Activated T-cell treated with anti-CD3 and anti-CD28 coated beads, Interleukin-2, amount 50 U/mL, for 72 hours (primary cell): ENCODE data around the gene CRIP3. TPM values are rescaled to one million over a fixed set of nuclear protein-coding genes. Genes with fewer than 3 reads are reported as not detected.

Source experiments
- ATAC-seq, 2 donors: fragments of 150-1000 bp; cut with Tn5 transposase; replicated peaks in 1 of 2; 2 replicates each; pipeline ENCODE4 v1.10.0; 2021; ENCODE audit warnings: moderate library complexity in 2 of 2, mild to moderate bottlenecking in 1 of 2
- DNase-seq, 2 donors: peaks; one replicate each; pipeline ENCODE4 v3.0.0; 2021 to 2022; ENCODE audit warnings: mixed read lengths in 1 of 2
- H3K27ac Mint-ChIP-seq: one replicate; pipeline ENCODE4 v1.8.0; 2022; ENCODE audit warnings: mild to moderate bottlenecking, moderate library complexity, mixed read lengths
- H3K27me3 Mint-ChIP-seq: one replicate; pipeline ENCODE4 v1.8.0; 2022; ENCODE audit warnings: low read depth, mixed read lengths
- H3K36me3 Mint-ChIP-seq, 2 donors: one replicate each; pipeline ENCODE4 v1.8.0; 2022; ENCODE audit warnings: mixed read lengths in 2 of 2, mild to moderate bottlenecking in 1 of 2; ENCODE audit not compliant: insufficient read depth in 2 of 2
- H3K4me1 Mint-ChIP-seq: one replicate; pipeline ENCODE4 v1.8.0; 2022; ENCODE audit warnings: low read depth, mixed read lengths
- H3K4me3 Mint-ChIP-seq, 2 donors: one replicate each; pipeline ENCODE4 v1.8.0; 2022; ENCODE audit warnings: mild to moderate bottlenecking in 2 of 2, mixed read lengths in 2 of 2, moderate library complexity in 2 of 2
- H3K9me3 Mint-ChIP-seq, 2 donors: one replicate each; pipeline ENCODE4 v1.8.0; 2022; ENCODE audit warnings: mixed read lengths in 2 of 2
- total RNA-seq, 2 donors: library from RNA; stranded (reverse); gene quantifications; one replicate each; pipeline ENCODE4 v1.2.3, GENCODE V29; 2022

CRIP3 gene
- total RNA-seq, 2 donors from 2014 or later: 0.82 to 0.90 TPM

DNA sequence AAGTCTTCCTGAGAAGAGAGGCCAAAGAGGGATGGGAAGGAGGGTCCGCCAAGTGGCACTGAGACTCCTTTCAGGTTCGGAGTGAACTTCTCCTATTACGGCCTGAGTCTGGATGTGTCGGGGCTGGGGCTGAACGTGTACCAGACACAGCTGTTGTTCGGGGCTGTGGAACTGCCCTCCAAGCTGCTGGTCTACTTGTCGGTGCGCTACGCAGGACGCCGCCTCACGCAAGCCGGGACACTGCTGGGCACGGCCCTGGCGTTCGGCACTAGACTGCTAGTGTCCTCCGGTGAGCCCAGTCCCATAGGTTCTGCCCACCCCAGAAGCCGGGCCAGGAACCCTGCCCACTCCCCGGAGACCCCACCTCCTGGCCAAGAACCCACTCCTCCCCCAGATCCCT, 6.5 kb downstream of the CRIP3 start:
- no peaks in the 10 kb centered on the region for H3K4me1 Mint-ChIP-seq
- H3K27ac Mint-ChIP-seq: no peak overlapping the region
- no peak for ATAC-seq
- H3K36me3 Mint-ChIP-seq: no peaks in the 10 kb centered on the region
- DNase-seq: no peak
- no peak overlapping the region for H3K4me3 Mint-ChIP-seq
- H3K27me3 Mint-ChIP-seq: peaks cover 6% of the 10 kb centered on the region
- no peaks in the 10 kb centered on the region for H3K9me3 Mint-ChIP-seq

DNA sequence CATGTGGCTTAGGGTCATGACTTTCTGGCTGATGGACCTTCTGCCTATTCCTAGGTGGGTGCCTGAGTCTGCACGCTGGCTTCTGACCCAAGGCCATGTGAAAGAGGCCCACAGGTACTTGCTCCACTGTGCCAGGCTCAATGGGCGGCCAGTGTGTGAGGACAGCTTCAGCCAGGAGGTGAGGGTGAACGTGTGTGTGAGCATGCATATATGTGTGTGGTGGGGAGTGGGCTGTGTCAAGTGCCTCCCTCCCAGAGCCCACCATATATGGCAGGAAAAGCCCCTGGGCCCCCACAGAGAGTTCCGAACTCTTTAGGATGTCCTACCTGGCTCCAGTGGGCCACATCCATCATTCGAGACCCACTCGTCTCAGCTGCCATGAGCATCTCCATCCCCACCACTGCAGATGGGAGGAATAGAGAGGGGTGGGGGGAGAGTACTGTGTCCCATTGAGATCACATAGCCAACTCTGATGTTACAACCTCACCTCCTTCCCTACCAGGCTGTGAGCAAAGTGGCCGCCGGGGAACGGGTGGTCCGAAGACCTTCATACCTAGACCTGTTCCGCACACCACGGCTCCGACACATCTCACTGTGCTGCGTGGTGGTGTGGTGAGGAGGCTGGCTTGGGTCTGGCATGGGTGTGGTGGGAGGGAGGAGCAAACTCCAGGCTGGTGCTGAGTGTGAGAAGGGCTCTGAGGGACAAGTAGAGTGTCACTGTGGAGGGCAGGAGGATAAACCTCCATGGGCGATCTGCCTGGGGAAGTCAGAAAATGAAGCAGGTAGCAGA, 7.3 kb downstream of the CRIP3 start:
- Mint-ChIP-seq H3K36me3 (no peaks in the 10 kb centered on the region), H3K4me3 (no peak overlapping the region), H3K4me1 (no peaks in the 10 kb centered on the region), H3K27me3 (peaks cover 6% of the 10 kb centered on the region), H3K9me3 (no peaks in the 10 kb centered on the region), H3K27ac (no peak overlapping the region)
- no peak for ATAC-seq
- DNase-seq: no peak

DNA sequence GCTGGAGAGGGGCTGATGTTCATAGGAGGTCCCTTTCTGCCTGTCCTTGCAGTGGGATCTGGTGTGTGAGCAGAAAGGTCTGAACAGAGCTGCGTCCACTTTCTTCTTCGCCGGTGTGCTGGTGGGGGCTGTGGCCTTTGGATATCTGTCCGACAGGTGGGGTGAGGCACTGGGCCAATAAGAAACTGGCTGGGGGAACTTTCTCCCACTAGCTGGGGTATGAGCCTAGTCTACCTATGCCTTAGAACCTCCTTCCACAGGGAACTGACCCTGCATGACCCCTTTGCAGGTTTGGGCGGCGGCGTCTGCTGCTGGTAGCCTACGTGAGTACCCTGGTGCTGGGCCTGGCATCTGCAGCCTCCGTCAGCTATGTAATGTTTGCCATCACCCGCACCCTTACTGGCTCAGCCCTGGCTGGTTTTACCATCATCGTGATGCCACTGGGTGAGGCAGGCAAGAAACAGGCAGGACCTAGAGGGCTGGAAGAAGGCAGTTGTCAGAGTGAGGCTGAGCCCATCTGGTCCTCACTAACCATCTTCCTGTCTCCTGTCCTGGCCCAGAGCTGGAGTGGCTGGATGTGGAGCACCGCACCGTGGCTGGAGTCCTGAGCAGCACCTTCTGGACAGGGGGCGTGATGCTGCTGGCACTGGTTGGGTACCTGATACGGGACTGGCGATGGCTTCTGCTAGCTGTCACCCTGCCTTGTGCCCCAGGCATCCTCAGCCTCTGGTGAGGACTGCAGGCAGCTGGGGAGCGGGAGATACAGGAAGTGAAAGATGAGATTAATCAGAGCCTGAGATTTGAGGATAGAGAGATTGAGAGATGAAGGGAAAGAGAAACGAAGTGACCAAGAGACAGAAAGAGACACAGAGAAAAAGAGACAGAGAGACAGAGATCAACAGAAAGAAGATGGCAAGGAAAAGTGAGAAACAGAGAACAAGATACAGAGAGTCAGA, 9.0 kb downstream of the CRIP3 start:
- Mint-ChIP-seq H3K27ac (no peak overlapping the region), H3K4me1 (no peaks in the 10 kb centered on the region), H3K9me3 (no peaks in the 10 kb centered on the region), H3K27me3 (peaks cover 6% of the 10 kb centered on the region), H3K36me3 (no peaks in the 10 kb centered on the region), H3K4me3 (no peak overlapping the region)
- ATAC-seq: no peak
- no peak for DNase-seq

DNA sequence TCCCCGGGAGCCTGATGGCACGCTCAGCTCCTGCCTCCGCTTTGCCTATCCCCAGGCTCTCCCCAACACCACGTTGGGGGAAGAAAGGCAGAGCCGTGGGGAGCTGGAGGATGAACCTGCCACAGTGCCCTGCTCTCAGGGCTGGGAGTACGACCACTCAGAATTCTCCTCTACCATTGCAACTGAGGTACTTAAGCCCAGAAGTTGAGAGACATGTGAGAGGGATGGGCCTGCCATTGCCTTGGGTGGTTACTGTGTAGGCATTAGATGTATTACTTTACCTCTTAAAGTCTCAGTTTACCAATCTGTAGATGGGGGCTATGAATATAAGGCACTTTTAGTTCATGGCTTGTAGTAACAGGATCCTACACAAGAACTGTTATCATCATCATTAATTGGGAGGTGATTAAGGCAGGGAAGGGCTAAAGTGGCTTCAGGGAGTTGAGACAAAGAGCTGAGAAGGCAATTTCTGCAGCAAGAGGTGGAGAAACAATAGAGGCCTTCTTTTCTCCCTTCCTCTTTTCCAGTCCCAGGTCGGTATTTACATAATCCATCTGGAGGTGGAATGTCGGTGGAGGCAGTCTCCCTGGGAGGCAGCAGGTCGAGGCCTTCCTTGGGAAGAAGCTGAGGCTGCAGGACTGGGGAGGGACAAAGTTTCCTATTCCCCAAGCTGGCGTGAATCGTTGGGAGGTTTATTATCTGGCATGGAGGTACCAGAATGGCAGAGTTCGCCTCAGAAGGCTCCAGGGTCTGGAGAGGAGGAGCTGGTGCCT, 9.9 kb downstream of the CRIP3 start:
- Mint-ChIP-seq H3K9me3 (no peaks in the 10 kb centered on the region), H3K4me3 (no peak overlapping the region), H3K27ac (no peak overlapping the region), H3K36me3 (no peaks in the 10 kb centered on the region), H3K4me1 (no peaks in the 10 kb centered on the region), H3K27me3 (peaks cover 6% of the 10 kb centered on the region)
- ATAC-seq (no peak), DNase-seq (no peak)

DNA sequence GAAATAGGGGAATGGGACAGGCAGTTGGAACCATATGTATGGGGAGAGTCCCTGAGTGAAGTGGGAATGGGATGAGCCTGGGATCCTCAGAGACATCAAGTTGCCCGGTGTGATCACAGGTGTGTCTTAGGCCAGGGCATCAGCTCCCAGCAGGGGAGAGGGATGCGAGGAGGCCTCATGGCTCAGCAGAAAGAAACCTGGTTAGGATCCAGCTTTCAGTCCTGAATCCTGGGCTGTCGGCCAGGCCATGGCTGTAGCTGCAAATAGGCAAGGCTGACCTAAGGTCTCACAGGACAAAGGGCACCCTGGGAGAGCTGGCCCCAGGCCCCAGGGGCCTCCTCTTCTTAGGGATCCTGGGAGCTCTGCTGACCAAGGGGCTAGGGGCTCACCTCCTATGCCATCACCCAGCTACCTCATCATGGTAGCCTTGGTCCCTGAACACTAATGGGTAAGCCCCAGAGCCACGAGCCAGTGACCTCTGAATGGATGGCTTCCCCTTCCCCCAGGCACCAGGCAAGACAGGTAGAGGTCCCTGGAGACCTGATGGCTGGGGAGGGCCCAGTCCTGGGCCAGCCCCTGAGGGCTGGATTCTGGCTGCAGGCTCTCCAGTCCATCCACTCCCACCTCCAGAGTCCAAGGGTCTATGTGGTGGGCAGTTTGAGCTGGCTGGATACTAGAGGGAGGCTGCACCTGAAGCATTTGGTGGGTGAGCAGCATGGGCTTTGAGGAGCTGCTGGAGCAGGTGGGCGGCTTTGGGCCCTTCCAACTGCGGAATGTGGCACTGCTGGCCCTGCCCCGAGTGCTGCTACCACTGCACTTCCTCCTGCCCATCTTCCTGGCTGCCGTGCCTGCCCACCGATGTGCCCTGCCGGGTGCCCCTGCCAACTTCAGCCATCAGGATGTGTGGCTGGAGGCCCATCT, 10.7 kb downstream of the CRIP3 start, which contains the start of gene SLC22A7:
TSS of gene SLC22A7 (plus strand) at position 617 of the 921 bp plus-strand sequence. CDS start at position 716, 99 bp downstream.
- Mint-ChIP-seq H3K4me1 (no peaks in the 10 kb centered on the region), H3K9me3 (no peaks in the 10 kb centered on the region), H3K4me3 (no peak within 1 kb of the TSS), H3K27me3 (peaks cover 6% of the 10 kb centered on the region), H3K27ac (no peak within 1 kb of the TSS), H3K36me3 (no peaks in the 10 kb centered on the region)
- DNase-seq (no peak), ATAC-seq (no peak)

DNA sequence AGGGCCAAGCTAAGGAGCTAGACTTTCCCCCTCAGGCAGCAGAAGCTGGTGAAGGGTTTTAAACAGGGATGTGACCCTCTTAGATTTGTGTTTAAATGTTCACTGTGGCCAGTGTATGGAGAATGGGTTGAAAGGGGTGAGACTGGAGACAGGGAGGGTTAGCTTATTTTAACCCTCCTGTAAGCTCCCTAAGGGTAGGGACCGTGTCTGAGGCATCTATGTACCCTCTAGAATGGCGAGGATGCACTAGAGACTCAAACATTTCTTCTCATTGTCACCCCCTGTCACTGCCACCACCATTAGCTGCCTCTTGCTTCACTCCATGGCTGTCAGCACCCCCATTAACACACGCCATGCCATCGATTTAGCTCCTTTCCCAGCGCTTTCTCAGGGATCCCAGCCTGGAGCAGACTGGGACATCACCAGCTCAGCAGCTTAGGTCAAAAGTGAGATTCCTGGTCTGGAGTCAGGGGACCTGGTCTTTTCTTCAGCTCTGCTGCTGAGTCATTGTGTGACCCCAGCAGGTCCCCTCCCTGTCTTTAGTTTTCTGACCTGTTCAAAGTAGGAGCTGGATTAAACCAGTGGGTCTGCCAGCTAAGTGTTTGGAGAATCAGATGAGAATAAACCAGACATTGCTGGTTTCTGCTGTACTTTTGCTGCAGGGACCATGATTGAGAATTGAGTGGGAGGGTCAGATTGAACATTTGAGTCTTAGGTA, 11.7 kb downstream of the CRIP3 start:
- H3K27ac Mint-ChIP-seq: no peak overlapping the region
- H3K36me3 Mint-ChIP-seq: no peaks in the 10 kb centered on the region
- H3K4me1 Mint-ChIP-seq: no peaks in the 10 kb centered on the region
- ATAC-seq (no peak), DNase-seq (no peak)
- no peak overlapping the region for H3K4me3 Mint-ChIP-seq
- H3K9me3 Mint-ChIP-seq: no peaks in the 10 kb centered on the region
- peaks cover 6% of the 10 kb centered on the region for H3K27me3 Mint-ChIP-seq

DNA sequence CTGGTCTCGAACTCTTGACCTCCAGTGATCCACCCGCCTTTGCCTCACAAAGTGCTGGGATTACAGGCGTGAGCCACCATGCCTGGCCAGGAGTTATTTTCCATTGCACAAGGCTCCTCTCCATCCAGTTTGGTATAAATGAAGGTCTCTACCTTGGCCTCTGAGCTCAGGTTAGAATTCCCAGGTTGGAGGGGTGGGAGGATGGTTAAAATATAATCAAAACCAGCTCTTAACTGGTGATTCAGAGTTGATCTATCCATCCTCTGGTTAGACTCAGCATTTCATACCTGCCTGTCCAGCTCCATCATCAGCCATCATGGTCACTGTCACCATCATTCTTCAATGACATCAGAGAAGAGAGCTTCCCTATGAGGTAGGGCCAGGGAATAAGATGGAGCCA, 13.2 kb downstream of the CRIP3 start:
- ATAC-seq: no peak
- Mint-ChIP-seq H3K4me1 (no peaks in the 10 kb centered on the region), H3K27ac (no peak overlapping the region), H3K4me3 (no peak overlapping the region), H3K36me3 (no peaks in the 10 kb centered on the region), H3K27me3 (peaks cover 6% of the 10 kb centered on the region), H3K9me3 (no peaks in the 10 kb centered on the region)
- DNase-seq: no peak

DNA sequence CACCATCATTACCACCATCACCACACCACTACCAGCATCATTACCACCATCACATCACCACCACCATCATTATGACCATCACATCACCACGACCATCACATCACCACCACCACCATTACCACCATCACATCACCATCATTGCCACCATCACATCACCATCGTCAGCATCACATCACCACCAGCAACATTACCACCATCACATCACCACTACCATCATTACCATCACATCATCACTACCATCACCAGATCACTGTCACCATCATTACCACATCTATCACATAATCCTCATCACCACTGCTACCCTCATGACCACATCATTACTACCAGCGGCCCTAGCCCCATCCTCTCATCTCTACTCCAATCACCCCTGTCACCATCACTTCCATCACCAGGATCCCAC, 14.1 kb downstream of the CRIP3 start:
- Mint-ChIP-seq H3K27me3 (peaks cover 6% of the 10 kb centered on the region), H3K9me3 (no peaks in the 10 kb centered on the region), H3K4me3 (no peak overlapping the region), H3K36me3 (no peaks in the 10 kb centered on the region), H3K4me1 (no peaks in the 10 kb centered on the region), H3K27ac (no peak overlapping the region)
- DNase-seq (no peak), ATAC-seq (no peak)

DNA sequence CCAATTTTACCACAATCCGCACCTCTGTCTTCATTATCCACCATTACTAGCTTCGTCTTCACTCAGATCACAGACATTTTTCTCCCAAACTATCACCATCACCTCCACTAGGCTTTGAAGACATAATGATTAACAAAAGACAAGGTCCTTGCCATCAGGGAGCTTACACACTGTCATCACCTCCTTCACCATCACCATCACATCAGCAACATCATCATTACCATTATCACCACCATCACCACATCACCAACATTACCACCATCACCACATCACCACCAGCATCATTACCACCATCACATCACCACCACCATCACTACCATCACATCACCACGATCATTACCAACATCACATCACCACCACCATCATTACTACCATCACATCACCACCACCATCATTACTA, 14.9 kb downstream of the CRIP3 start:
- Mint-ChIP-seq H3K36me3 (no peaks in the 10 kb centered on the region), H3K27me3 (peaks cover 2% of the 10 kb centered on the region), H3K4me3 (no peak overlapping the region), H3K27ac (no peak overlapping the region), H3K9me3 (no peaks in the 10 kb centered on the region), H3K4me1 (no peaks in the 10 kb centered on the region)
- ATAC-seq: no peak
- DNase-seq: no peak

DNA sequence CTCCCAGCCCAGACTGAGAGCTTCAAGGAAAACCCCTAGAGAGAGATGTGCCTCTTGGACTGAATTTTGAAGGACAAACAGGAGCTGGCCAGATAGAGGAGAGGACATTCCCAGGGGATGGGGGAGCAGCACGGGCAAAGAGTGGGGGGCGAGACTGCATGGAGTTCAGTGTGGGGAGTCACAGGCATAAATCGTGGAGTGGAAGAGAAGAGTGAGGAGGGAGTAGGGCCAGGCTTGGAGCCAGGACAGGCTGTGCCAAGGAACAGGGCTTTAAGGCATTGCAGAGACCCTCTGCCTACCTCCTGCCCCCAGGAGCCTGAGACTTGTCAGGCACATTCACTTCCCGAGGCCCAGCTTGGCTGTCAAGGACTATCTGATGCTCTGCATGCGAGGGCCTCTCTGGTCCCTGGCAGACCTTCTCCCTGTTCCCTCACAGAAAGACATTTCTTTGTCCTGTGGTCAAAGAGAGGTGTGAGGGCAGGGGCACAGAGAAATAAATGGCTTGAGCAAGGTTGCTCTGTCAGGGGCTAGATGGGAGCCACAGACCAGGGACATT, 15.8 kb downstream of the CRIP3 start:
- no peaks in the 10 kb centered on the region for H3K27me3 Mint-ChIP-seq
- no peak overlapping the region for H3K27ac Mint-ChIP-seq
- no peak overlapping the region for H3K4me3 Mint-ChIP-seq
- H3K36me3 Mint-ChIP-seq: no peaks in the 10 kb centered on the region
- DNase-seq (no peak), ATAC-seq (no peak)
- H3K9me3 Mint-ChIP-seq: no peaks in the 10 kb centered on the region
- H3K4me1 Mint-ChIP-seq: no peaks in the 10 kb centered on the region

DNA sequence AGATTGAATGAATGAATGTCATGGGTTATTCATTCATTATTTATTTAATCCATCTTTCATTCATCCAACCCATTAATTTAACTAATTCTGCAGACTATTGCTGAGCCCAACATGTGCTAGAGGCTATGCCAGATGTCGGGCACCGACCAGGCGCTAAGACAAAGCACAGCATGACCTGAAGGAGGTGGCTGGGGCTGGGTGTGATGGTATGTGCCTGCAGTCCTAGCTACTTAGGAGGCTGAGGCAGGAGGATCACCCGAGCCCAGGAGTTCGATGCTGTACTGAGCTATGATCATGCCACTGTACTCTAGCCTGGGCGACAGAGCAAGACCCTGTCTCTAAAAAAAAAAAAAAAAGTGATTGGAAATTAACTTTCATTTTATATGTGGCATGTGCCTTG, 16.3 kb downstream of the CRIP3 start:
- H3K9me3 Mint-ChIP-seq: no peaks in the 10 kb centered on the region
- no peaks in the 10 kb centered on the region for H3K27me3 Mint-ChIP-seq
- no peaks in the 10 kb centered on the region for H3K4me1 Mint-ChIP-seq
- DNase-seq (no peak), ATAC-seq (no peak)
- no peak overlapping the region for H3K4me3 Mint-ChIP-seq
- no peak overlapping the region for H3K27ac Mint-ChIP-seq
- no peaks in the 10 kb centered on the region for H3K36me3 Mint-ChIP-seq
